GM23338 (cell line): Measurements from ENCODE around the gene IL20. TPM values are rescaled to one million over a fixed set of nuclear protein-coding genes. Genes with fewer than 3 reads are reported as not detected.

ENCODE experiments used
- ATAC-seq: fragments of 200-7000 bp; cut with Tn5 transposase; 3 replicates; pipeline ENCODE4 v1.9.1; 2020
- DNase-seq: peaks from one replicate; pipeline ENCODE4 v3.0.0-alpha.2; 2015; ENCODE audit warnings: low spot score
- H2AFZ ChIP-seq: fragments of 200-600 bp; sonication (generic); 2 replicates; pipeline ENCODE4 v1.8.0; 2016; ENCODE audit warnings: antibody characterized with exemption, mild to moderate bottlenecking, moderate library complexity
- H3F3A ChIP-seq: fragments of 200-600 bp; sonication (generic); replicated peaks from 2 replicates; pipeline ENCODE4 v1.8.0; 2017; ENCODE audit warnings: antibody characterized with exemption, mixed run types, low read depth
- H3K27ac ChIP-seq: fragments of 200-600 bp; sonication (generic); 2 replicates; pipeline ENCODE4 v1.6.1; 2016; ENCODE audit warnings: low read depth
- H3K27me3 ChIP-seq: fragments of 200-600 bp; sonication (generic); 2 replicates; pipeline ENCODE4 v1.8.0; 2016; ENCODE audit warnings: mild to moderate bottlenecking, mixed run types, moderate library complexity; ENCODE audit not compliant: insufficient read depth
- H3K36me3 ChIP-seq: fragments of 200-600 bp; sonication (generic); 2 replicates; pipeline ENCODE4 v1.8.0; 2016; ENCODE audit warnings: mild to moderate bottlenecking; ENCODE audit not compliant: insufficient read depth
- H3K4me1 ChIP-seq: fragments of 200-600 bp; sonication (generic); 2 replicates; pipeline ENCODE4 v1.8.0; 2016; ENCODE audit warnings: mild to moderate bottlenecking, moderate library complexity; ENCODE audit not compliant: insufficient read depth
- H3K4me2 ChIP-seq: fragments of 200-600 bp; sonication (generic); 2 replicates; pipeline ENCODE4 v1.7.1; 2017; ENCODE audit warnings: mixed run types
- H3K4me3 ChIP-seq: fragments of 200-600 bp; sonication (generic); 2 replicates; pipeline ENCODE4 v1.6.1; 2016; ENCODE audit warnings: mixed run types
- H3K79me2 ChIP-seq: fragments of 200-600 bp; sonication (generic); replicated peaks from 2 replicates; pipeline ENCODE4 v1.8.0; 2017; ENCODE audit warnings: mild to moderate bottlenecking; ENCODE audit not compliant: insufficient read depth
- H3K9me2 ChIP-seq: fragments of 200-600 bp; sonication (generic); 2 replicates; pipeline ENCODE4 v1.8.0; 2017; ENCODE audit not compliant: insufficient read depth
- H4K20me1 ChIP-seq: fragments of 200-600 bp; sonication (generic); replicated peaks from 2 replicates; pipeline ENCODE4 v1.8.0; 2017; ENCODE audit warnings: mild to moderate bottlenecking; ENCODE audit not compliant: insufficient read depth
- H3K27ac Mint-ChIP-seq: 2 replicates; pipeline ENCODE4 v1.8.0; 2020; ENCODE audit warnings: inconsistent platforms, mild to moderate bottlenecking, moderate library complexity, mixed read lengths
- H3K27me3 Mint-ChIP-seq: 3 replicates; pipeline ENCODE4 v1.8.0; 2022; ENCODE audit warnings: low read depth, mild to moderate bottlenecking, moderate library complexity, mixed read lengths, inconsistent platforms; ENCODE audit not compliant: insufficient read depth, poor library complexity
- H3K36me3 Mint-ChIP-seq: 3 replicates; pipeline ENCODE4 v1.8.0; 2021; ENCODE audit warnings: low read depth, mild to moderate bottlenecking, inconsistent platforms, moderate library complexity, mixed read lengths
- H3K4me1 Mint-ChIP-seq: 3 replicates; pipeline ENCODE4 v1.8.0; 2020; ENCODE audit warnings: mild to moderate bottlenecking, inconsistent platforms, mixed read lengths
- H3K4me3 Mint-ChIP-seq: 3 replicates; pipeline ENCODE4 v1.8.0; 2021; ENCODE audit warnings: moderate library complexity, mild to moderate bottlenecking, inconsistent platforms, mixed read lengths
- H3K9me3 Mint-ChIP-seq: 3 replicates; pipeline ENCODE4 v1.8.0; 2020; ENCODE audit warnings: moderate library complexity, mild to moderate bottlenecking, inconsistent platforms, mixed read lengths
- CREB1 ChIP-seq: fragments of 250-450 bp; sonication (Bioruptor Pico); IDR thresholded peaks from 2 replicates; pipeline ENCODE4 v1.5.0; 2020; ENCODE audit warnings: low read depth, mild to moderate bottlenecking, moderate library complexity
- CTCF ChIP-seq, 2 experiments: fragments of 200-600 bp in 1 of 2; sonication (generic) in 1 of 2; conservative IDR thresholded peaks; 2 replicates each; pipeline versions ENCODE4 v1.5.1 to v1.6.1; 2016 to 2017; ENCODE audit warnings: antibody characterized with exemption in 2 of 2, low read depth in 2 of 2, mild to moderate bottlenecking in 2 of 2, moderate library complexity in 1 of 2
- ETS1 ChIP-seq: IDR thresholded peaks from 2 replicates; pipeline ENCODE4 v1.6.1; 2016; ENCODE audit warnings: antibody characterized with exemption
- EZH2 ChIP-seq: fragments of 200-600 bp; sonication (generic); IDR thresholded peaks from one replicate; pipeline ENCODE4 v1.8.0; 2017; ENCODE audit warnings: antibody characterized with exemption, mild to moderate bottlenecking, low read depth; ENCODE audit not compliant: unreplicated experiment
- EZH2phosphoT487 ChIP-seq: fragments of 200-600 bp; sonication (generic); IDR thresholded peaks from one replicate; pipeline ENCODE4 v1.8.1; 2018; ENCODE audit warnings: antibody characterized with exemption; ENCODE audit not compliant: unreplicated experiment
- NANOG ChIP-seq: IDR thresholded peaks from 2 replicates; pipeline ENCODE4 v1.6.1; 2016; ENCODE audit warnings: antibody characterized with exemption, borderline replicate concordance
- STAT1 ChIP-seq: IDR thresholded peaks from one replicate; pipeline ENCODE4 v1.6.1; 2016; ENCODE audit warnings: antibody characterized with exemption; ENCODE audit not compliant: unreplicated experiment
- ZNF114 ChIP-seq: fragments of 250-450 bp; sonication (Bioruptor Pico); IDR thresholded peaks from 2 replicates; pipeline ENCODE4 v1.5.0; 2020; ENCODE audit warnings: mild to moderate bottlenecking, moderate library complexity
- ZNF462 ChIP-seq: fragments of 250-450 bp; sonication (Bioruptor Pico); IDR thresholded peaks from 2 replicates; pipeline ENCODE4 v1.5.0; 2020; ENCODE audit warnings: mild to moderate bottlenecking, moderate library complexity
- polyA plus RNA-seq: library from polyadenylated mRNA; unstranded; fragments of >200 nt; fragmentation: Nextera tagmentation; extraction: Ambion mirVana; gene quantifications from 2 replicates; pipeline ENCODE4 v1.2.1, GENCODE V29; 2016
- total RNA-seq: library from RNA; depleted of rRNA; stranded (reverse); fragments of >200 nt; shearing (Covaris generic); gene quantifications from 2 replicates; pipeline ENCODE4 v1.2.3, GENCODE V29; 2014

Gene IL20
- total and polyA plus RNA-seq, 2 experiments from 2014 or later: not detected

- TF ChIP-seq EZH2 (no peak), ETS1 (no peak), CREB1 (CRISPR knock-in tag) (no peak), EZH2phosphoT487 (no peak), STAT1 (no peak), ZNF114 (no peak), ZNF462 (CRISPR knock-in tag) (no peak)
Observed at GRCh38 chr1:206859082-206859521, 6.3 kb upstream of the IL20 start (continued).

GRCh38 chr1:206860165-206860564, 5.3 kb upstream of the IL20 start:
- Histone ChIP-seq H3K27me3 (no peaks in the 10 kb centered on the region), H4K20me1 (no peaks in the 10 kb centered on the region), H3K4me1 (no peaks in the 10 kb centered on the region), H2AFZ (no peak overlapping the region), H3K9me2 (no peaks in the 10 kb centered on the region; the same call in 1 of the 2 replicates), H3K4me2 (no peak overlapping the region), H3F3A (no peaks in the 10 kb centered on the region), H3K4me3 (no peak overlapping the region), H3K36me3 (no peaks in the 10 kb centered on the region), H3K27ac (no peak overlapping the region), H3K79me2 (no peaks in the 10 kb centered on the region)
- Mint-ChIP-seq H3K4me1 (no peaks in the 10 kb centered on the region), H3K4me3 (no peak overlapping the region), H3K27me3 (peaks cover 4% of the 10 kb centered on the region), H3K36me3 (no peaks in the 10 kb centered on the region), H3K27ac (no peak overlapping the region), H3K9me3 (no peaks in the 10 kb centered on the region)
- ATAC-seq (no peak), DNase-seq (no peak)
- TF ChIP-seq STAT1 (no peak), EZH2 (no peak), ETS1 (no peak), NANOG (no peak), ZNF114 (no peak), CTCF (conservative IDR thresholded peaks at IDR 0.05; ENCODE audit: low read depth in 2 of 2) (no peak), CREB1 (CRISPR knock-in tag) (no peak)
